ENCODE measurements around the gene ATP2A1.

ATP2A1 gene

GRCh38 chr16:28893291-28893690, 15.0 kb downstream of the ATP2A1 start:
- TF ChIP-seq POLR2AphosphoS5 (IDR thresholded peaks at IDR 0.05; ENCODE audit: borderline replicate concordance, low read depth, low read length) (no peak), EZH2 (IDR thresholded peaks at IDR 0.05) (no peak)

GRCh38 chr16:28895609-28896008, 17.3 kb downstream of the ATP2A1 start:
- no peak overlapping the region for H3K27ac ChIP-seq
- H3K36me3 ChIP-seq (ENCODE audit: insufficient read depth, low read length): no peaks in the 10 kb centered on the region
- no peaks in the 10 kb centered on the region for H3K9me3 ChIP-seq (ENCODE audit: low read depth, low read length)
- no peak for DNase-seq (ENCODE audit: low read depth, low spot score)
- H3K9ac ChIP-seq (ENCODE audit: insufficient read length): no peak overlapping the region
- no peak overlapping the region for H3K4me3 ChIP-seq
- no peak for TF ChIP-seq FOXP2 (optimal IDR thresholded peaks at IDR 0.05; ENCODE audit: control extremely low read depth, extremely low read length, insufficient read depth)
- TF ChIP-seq EZH2 (IDR thresholded peaks at IDR 0.05): no peak
- no peak for TF ChIP-seq POLR2AphosphoS5 (IDR thresholded peaks at IDR 0.05; ENCODE audit: borderline replicate concordance, low read depth, low read length)

More at GRCh38 chr16:28893291-28893690, 15.0 kb downstream of the ATP2A1 start:
- Histone ChIP-seq H3K27ac (no peak overlapping the region), H3K4me3 (no peak overlapping the region), H3K36me3 (ENCODE audit: insufficient read depth, low read length) (no peaks in the 10 kb centered on the region), H3K9ac (ENCODE audit: insufficient read length) (no peak overlapping the region), H3K9me3 (ENCODE audit: low read depth, low read length) (no peaks in the 10 kb centered on the region)
- no peak for DNase-seq (ENCODE audit: low read depth, low spot score)

- Histone ChIP-seq H3K36me3 (ENCODE audit: insufficient read depth, low read length) (no peaks in the 10 kb centered on the region), H3K4me3 (no peak overlapping the region), H3K9me3 (ENCODE audit: low read depth, low read length) (no peaks in the 10 kb centered on the region), H3K9ac (ENCODE audit: insufficient read length) (no peak overlapping the region), H3K27ac (no peak overlapping the region)
- TF ChIP-seq EZH2 (IDR thresholded peaks at IDR 0.05): no peak
- TF ChIP-seq FOXP2 (optimal IDR thresholded peaks at IDR 0.05; ENCODE audit: control extremely low read depth, extremely low read length, insufficient read depth): no peak
- TF ChIP-seq POLR2AphosphoS5 (IDR thresholded peaks at IDR 0.05; ENCODE audit: borderline replicate concordance, low read depth, low read length): no peak
- no peak for DNase-seq (ENCODE audit: low read depth, low spot score)
Measured at GRCh38 chr16:28897826-28898225, 19.5 kb downstream of the ATP2A1 start.

- no peak overlapping the region for H3K9ac ChIP-seq (ENCODE audit: insufficient read length)
- TF ChIP-seq POLR2AphosphoS5 (IDR thresholded peaks at IDR 0.05; ENCODE audit: borderline replicate concordance, low read depth, low read length): no peak
- no peak for TF ChIP-seq EZH2 (IDR thresholded peaks at IDR 0.05)
- no peak for TF ChIP-seq FOXP2 (optimal IDR thresholded peaks at IDR 0.05; ENCODE audit: control extremely low read depth, extremely low read length, insufficient read depth)
- no peak overlapping the region for H3K4me3 ChIP-seq
- no peak overlapping the region for H3K27ac ChIP-seq
- DNase-seq (ENCODE audit: low read depth, low spot score): no peak
- H3K36me3 ChIP-seq (ENCODE audit: insufficient read depth, low read length): no peaks in the 10 kb centered on the region
- no peaks in the 10 kb centered on the region for H3K9me3 ChIP-seq (ENCODE audit: low read depth, low read length)
Measured at GRCh38 chr16:28898266-28898665, 20.0 kb downstream of the ATP2A1 start.

- DNase-seq (ENCODE audit: low read depth, low spot score): no peak
- Histone ChIP-seq H3K9ac (ENCODE audit: insufficient read length) (no peak overlapping the region), H3K27ac (no peak overlapping the region), H3K36me3 (ENCODE audit: insufficient read depth, low read length) (no peaks in the 10 kb centered on the region), H3K4me3 (no peak overlapping the region), H3K9me3 (ENCODE audit: low read depth, low read length) (no peaks in the 10 kb centered on the region)
- TF ChIP-seq EZH2 (IDR thresholded peaks at IDR 0.05): no peak
- TF ChIP-seq POLR2AphosphoS5 (IDR thresholded peaks at IDR 0.05; ENCODE audit: borderline replicate concordance, low read depth, low read length): no peak
- TF ChIP-seq FOXP2 (optimal IDR thresholded peaks at IDR 0.05; ENCODE audit: control extremely low read depth, extremely low read length, insufficient read depth): no peak
Measured at GRCh38 chr16:28898942-28899341, 20.7 kb downstream of the ATP2A1 start.

- TF ChIP-seq POLR2AphosphoS5 (IDR thresholded peaks at IDR 0.05; ENCODE audit: borderline replicate concordance, low read depth, low read length) (no peak), EZH2 (IDR thresholded peaks at IDR 0.05) (no peak), FOXP2 (optimal IDR thresholded peaks at IDR 0.05; ENCODE audit: control extremely low read depth, extremely low read length, insufficient read depth) (no peak)
- Histone ChIP-seq H3K27ac (no peak overlapping the region), H3K9ac (ENCODE audit: insufficient read length) (no peak overlapping the region)
Measured at GRCh38 chr16:28899882-28900590, 21.7 kb downstream of the ATP2A1 start.

GRCh38 chr16:28900601-28901000, 22.3 kb downstream of the ATP2A1 start:
- Histone ChIP-seq H3K36me3 (ENCODE audit: insufficient read depth, low read length) (no peaks in the 10 kb centered on the region), H3K4me3 (no peak overlapping the region), H3K9ac (ENCODE audit: insufficient read length) (no peak overlapping the region), H3K27ac (no peak overlapping the region), H3K9me3 (ENCODE audit: low read depth, low read length) (no peaks in the 10 kb centered on the region)
- TF ChIP-seq EZH2 (IDR thresholded peaks at IDR 0.05) (no peak), FOXP2 (optimal IDR thresholded peaks at IDR 0.05; ENCODE audit: control extremely low read depth, extremely low read length, insufficient read depth) (no peak), POLR2AphosphoS5 (IDR thresholded peaks at IDR 0.05; ENCODE audit: borderline replicate concordance, low read depth, low read length) (no peak)
- no peak for DNase-seq (ENCODE audit: low read depth, low spot score)

More at GRCh38 chr16:28899882-28900590, 21.7 kb downstream of the ATP2A1 start:
- DNase-seq (ENCODE audit: low read depth, low spot score): no peak
- Histone ChIP-seq H3K4me3 (no peak overlapping the region), H3K36me3 (ENCODE audit: insufficient read depth, low read length) (no peaks in the 10 kb centered on the region), H3K9me3 (ENCODE audit: low read depth, low read length) (no peaks in the 10 kb centered on the region)

GRCh38 chr16:28901862-28902261, 23.6 kb downstream of the ATP2A1 start:
- no peaks in the 10 kb centered on the region for H3K9me3 ChIP-seq (ENCODE audit: low read depth, low read length)
- no peak for DNase-seq (ENCODE audit: low read depth, low spot score)
- no peaks in the 10 kb centered on the region for H3K36me3 ChIP-seq (ENCODE audit: insufficient read depth, low read length)
- no peak overlapping the region for H3K9ac ChIP-seq (ENCODE audit: insufficient read length)
- no peak overlapping the region for H3K4me3 ChIP-seq
- H3K27ac ChIP-seq: no peak overlapping the region
- TF ChIP-seq POLR2AphosphoS5 (IDR thresholded peaks at IDR 0.05; ENCODE audit: borderline replicate concordance, low read depth, low read length) (no peak), FOXP2 (optimal IDR thresholded peaks at IDR 0.05; ENCODE audit: control extremely low read depth, extremely low read length, insufficient read depth) (no peak), EZH2 (IDR thresholded peaks at IDR 0.05) (no peak)

- no peaks in the 10 kb centered on the region for H3K36me3 ChIP-seq (ENCODE audit: insufficient read depth, low read length)
- no peak overlapping the region for H3K9ac ChIP-seq (ENCODE audit: insufficient read length)
- H3K9me3 ChIP-seq (ENCODE audit: low read depth, low read length): no peaks in the 10 kb centered on the region
- no peak overlapping the region for H3K27ac ChIP-seq
- TF ChIP-seq EZH2 (IDR thresholded peaks at IDR 0.05) (no peak), FOXP2 (optimal IDR thresholded peaks at IDR 0.05; ENCODE audit: control extremely low read depth, extremely low read length, insufficient read depth) (no peak), POLR2AphosphoS5 (IDR thresholded peaks at IDR 0.05; ENCODE audit: borderline replicate concordance, low read depth, low read length) (no peak)
- DNase-seq (ENCODE audit: low read depth, low spot score): no peak
- no peak overlapping the region for H3K4me3 ChIP-seq
Measured at GRCh38 chr16:28902909-28903308, 24.6 kb downstream of the ATP2A1 start.

Data from SK-N-MC (cell line).